Inferior parietal cortex (tissue), 1 donor: Measurements from ENCODE around the gene CAMK1D.
"Not testable (repeated sequence)": the region's sequence is repeated elsewhere in the genome, so short reads cannot be mapped to it uniquely, and the experiment has no call there.

Source experiments
- DNase-seq: peaks from one replicate; pipeline ENCODE4 v3.0.0-alpha.2; 2016; ENCODE audit errors: extremely low spot score

CAMK1D gene

GRCh38 chr10:12430406-12430982 is 81.1 kb downstream of the CAMK1D start:
- DNase-seq: no peak

DNA sequence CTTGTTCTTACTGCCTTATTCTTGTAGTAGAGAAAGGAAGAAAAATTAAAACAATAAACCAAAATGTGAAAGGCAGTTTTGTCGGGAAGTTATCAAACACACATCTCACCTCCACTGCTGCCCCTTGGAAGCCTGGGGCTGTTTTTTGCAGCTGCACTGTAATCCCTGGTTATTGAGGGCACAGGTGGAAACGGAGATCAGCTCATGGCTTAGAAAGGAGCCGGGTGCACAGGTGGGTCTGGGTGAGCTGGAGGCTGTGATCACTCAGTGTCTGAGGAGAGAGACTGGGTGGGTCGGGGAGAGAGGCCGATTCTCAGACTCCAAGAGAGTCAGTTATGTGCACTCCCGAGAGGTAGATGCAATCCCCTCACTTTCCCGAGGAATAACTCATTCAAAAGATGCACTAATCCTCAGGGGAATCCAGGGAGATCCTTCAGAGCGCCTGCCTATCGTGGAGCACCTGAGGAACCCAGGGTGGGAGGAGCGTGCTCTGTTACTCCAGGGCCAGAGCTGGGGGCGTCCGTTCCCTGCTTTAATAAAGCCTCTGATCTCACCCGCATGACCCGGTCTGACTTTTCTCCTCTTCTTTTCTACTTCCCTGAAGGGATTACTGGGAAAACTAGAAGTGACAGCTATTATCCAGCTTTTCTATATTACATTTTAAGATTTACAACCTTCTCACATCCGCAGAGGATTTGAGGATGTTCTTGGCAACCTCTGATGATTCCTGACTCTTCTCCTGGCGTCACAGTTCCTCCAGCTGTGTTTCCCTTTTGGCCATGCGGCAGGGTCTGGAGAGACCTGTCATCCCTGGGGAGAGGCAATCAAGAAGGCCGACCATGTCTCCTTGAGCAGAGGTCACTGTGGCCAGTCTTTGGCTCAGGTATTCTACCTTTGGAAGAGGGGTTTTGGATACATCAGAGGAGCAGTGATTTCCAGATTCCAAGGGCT is 82.1 kb downstream of the CAMK1D start:
- no peak for DNase-seq

- no peak for DNase-seq
Measured at GRCh38 chr10:12432402-12433189, 83.2 kb downstream of the CAMK1D start.

DNA sequence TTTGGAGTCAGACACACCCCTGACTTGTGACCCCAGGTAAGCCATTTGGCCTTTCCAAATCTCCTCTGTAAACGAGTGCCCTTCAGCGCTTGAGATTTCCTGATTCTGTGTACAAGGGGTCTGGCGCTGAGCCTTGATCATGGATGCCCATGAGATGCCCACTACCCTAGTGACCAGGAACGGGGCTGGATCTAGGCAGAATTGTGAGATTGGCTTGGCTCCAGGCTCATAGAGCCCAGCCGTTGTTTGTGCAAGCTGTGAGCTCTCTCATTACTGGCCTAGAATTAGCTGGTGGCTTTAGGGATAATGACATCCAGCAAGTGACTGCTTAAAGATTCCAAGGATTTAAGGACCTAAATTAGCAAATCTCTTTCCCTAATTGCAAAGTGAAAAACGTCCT is 84.9 kb downstream of the CAMK1D start:
- DNase-seq: no peak

GRCh38 chr10:12434677-12435076 is 85.3 kb downstream of the CAMK1D start:
- not testable (repeated sequence) for DNase-seq

DNA sequence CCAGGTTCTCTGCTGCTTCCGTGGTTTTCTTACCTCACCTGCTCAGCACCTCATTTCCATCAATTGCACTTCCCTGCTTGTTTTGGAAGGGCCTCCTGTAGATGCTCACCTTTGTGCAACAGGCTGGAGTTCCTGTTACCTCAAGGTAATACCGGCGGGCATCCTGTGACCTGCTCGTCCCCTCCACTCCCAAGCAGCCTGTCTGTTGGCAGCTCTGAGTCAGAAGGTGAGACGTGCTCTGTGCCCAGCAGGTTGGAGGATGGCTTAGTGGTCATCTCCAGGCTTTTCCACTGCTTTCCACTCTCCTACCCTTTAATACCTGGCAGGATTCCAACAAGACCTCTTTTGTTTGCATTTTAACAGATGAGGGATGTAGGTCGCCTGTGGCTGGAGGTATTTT is 86.0 kb downstream of the CAMK1D start:
- no peak for DNase-seq

GRCh38 chr10:12438919-12439692 is 89.8 kb downstream of the CAMK1D start:
- DNase-seq: no peak

DNA sequence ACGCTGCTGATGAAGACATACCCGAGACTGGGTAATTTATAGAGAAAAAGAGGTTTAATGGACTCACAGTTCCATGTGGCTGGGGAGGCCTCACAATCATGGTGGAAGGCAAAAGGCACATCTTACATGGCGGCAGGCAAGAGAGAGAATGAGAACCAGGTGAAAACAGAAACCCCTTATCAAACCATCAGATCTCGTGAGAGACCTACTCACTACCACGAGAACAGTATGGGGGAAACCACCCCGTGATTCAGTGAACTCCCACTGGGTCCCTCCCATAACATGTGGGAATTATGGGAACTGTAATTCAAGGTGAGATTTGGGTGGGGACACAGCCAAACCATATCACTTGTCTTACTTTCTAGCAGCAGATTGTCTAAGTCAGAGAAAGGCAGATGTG is 90.4 kb downstream of the CAMK1D start:
- DNase-seq: not testable (repeated sequence)

DNA sequence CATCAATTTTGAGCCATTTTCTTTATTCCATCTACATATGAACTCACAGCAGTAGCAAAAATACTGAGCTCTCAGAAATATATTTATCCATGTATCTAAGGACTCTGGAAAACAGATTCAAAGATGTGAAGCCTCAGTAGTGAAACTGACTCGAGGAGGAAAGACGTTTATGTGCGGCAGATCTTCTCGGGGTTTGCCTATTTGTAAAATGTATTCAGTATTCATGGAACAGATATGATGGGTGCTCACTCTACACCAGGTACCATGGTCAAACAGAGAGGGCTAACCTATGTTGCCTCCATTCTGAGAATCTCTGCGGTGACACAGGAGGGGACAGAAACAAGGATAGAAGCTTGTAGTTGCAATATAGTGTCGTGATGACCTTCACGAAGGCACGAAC is 93.7 kb downstream of the CAMK1D start:
- no peak for DNase-seq

DNA sequence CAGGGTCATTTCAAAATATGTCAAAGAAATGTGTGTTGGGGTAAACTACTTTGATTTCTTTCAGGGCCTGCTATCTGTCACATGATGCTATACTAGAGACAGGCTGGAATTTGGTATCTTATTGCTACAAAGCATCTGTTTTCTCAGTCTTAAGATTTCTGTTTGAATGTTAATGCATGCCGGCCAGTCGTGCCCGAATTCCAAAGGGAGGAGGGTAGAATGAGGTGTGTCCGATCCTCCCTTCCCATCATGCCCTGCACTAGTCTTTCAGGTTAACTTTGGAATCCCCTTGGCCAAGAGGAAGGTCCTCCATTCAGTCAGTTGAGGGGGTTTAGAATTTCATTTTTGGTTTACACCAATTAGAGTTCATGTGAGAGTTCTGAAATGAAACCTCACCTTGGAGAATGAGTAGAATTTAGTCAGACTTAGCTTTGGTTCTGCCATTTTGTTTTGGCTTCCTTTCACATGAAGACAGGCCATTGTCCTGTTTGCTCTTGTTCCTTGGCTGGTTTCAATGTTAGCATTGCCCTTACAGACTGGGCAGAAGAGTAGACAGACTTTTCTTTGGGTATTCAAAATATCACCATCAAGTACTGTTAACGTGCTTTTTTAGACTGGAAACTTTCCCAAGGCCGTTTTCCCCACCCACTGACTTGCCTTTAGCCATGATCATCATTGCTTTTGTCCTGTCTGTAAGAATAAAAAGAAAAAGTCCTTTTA is 95.8 kb downstream of the CAMK1D start:
- no peak for DNase-seq

DNA sequence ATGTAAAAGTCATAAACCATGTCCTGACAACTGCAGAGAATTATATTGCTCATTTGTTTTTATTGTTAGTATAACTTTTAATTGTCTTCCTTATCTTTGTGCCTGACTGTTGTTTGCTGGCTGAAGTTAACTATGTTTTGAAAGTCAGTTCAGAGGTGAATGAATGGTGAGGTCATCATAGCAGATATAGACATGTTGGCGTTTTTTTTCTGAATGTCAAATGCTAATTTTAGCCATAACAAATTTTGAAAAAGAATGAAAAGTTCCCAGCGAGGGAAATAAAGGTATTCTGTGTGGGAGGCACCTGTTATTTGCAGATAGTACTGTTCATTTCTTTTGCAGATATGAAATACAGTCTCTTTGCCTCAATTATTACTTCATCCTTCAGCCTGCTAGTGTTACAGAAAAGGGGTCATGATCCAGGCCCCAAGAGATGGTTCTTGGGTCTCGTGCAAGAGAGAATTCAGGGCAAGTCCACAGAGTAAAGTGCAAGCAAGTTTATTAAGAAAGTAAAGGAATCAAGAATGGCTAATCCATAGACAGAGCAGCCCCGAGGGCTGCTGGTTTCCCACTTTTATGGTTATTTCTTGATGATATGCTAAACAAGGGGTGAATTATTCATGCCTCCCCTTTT is 96.5 kb downstream of the CAMK1D start:
- DNase-seq: no peak

GRCh38 chr10:12448340-12448728 is 99.0 kb downstream of the CAMK1D start:
- no peak for DNase-seq

DNA sequence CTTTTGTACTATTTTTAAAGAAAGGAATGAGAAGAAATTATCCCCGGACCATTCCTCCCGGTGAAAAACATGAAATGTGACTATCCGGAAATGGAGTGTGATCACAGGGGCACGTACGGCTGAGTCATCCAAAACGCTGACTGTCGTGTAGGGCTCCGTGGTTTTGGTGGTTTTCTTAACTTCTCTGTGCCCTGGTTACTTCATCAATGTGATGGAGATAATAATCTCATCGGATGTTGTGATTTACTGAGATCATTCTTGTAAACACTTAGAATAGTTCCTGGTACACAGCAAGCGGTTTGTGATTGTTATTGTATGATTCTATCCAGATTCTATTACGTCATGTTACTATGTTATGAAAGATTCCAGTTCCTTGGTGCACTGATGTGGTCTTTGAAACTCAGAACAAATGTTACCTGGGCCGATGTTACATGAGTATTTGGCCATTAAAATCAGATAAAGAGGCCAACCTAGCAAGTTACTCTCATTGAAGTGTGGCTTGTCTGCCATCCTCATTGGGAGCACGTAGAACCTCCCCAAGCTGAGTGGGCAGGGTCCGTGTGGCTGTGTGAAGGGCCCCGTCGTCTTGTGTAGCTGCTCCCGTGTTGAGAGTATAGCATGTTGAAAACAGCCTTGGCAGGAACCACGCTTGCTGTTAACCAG is 99.5 kb downstream of the CAMK1D start:
- DNase-seq: no peak

DNA sequence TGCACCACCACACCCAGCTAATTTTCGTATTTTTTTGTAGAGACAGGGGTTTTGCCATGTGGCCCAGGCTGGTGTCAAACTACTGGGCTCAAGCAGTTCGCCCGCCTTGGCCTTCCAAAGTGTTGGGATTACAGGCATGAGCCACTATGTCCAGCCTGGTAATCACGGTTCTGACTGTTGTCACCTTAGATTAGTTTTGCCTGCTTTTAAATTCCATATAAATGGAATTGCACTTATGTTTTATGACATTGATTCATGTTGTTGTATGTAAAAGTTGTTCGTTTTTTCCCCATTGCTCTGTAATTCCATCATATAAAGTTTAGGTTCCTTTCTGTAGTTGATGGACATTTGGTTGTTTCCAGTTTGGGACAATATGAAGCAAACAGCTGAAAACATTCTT is 106.0 kb downstream of the CAMK1D start:
- no peak for DNase-seq

GRCh38 chr10:12455766-12456165 is 106.4 kb downstream of the CAMK1D start:
- DNase-seq: no peak

- no peak for DNase-seq
Measured at GRCh38 chr10:12459340-12459739, 110.0 kb downstream of the CAMK1D start.

GRCh38 chr10:12459762-12460161 is 110.4 kb downstream of the CAMK1D start:
- DNase-seq: no peak

DNA sequence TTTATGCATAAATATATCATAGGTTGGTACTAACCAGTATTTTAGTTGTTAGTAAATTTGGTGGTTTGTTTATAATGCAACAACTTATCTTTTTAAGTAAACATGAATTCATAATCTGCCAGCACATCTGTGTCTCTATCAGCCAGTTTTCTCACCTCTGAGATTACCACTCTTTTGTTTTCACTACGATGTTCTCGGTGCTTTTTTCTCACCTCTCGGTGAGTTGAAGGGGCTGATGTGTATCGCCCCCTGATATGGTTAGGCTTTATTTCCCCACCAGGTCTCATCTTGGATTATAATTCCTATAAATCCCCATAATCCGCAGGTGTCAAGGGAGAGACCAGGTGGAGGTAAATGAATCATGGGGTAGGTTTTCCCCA is 114.1 kb downstream of the CAMK1D start:
- no peak for DNase-seq

DNA sequence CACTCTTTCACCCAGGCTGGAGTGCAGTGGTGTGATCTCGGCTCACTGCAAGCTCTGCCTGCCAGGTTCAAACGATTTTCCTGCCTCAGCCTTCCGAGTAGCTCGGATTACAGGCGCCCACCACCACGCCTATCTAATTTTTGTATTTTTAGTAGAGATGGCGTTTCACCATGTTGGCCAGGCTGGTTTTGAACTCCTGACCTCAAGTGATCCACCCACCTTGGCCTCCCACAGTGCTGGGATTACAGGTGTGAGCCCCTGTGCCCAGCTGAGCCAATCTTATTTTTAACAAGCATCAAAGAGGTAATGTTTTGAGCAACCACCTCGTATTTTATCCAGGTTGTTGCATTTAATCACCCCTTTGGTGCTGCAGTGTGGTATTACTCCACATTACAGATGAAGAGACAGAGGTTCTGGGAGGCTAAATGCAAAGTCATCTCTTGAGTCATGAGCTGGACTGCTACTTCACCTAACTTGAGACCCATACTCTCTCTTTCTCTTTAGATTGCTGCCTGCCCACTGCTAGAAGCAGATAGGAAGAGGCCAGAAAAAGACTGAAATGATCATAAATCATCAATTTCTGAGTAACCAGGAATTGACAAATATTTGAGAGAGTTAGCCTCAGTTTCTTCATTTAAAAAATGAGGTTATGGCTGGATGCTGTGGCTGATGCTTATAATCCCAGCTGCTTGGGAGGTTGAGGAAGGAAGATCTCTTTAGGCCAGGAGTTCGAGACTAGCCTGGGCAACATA is 116.2 kb downstream of the CAMK1D start:
- DNase-seq: no peak
